ENCODE measurements around the gene EEFSEC. TPM values are rescaled to one million over a fixed set of nuclear protein-coding genes. Genes with fewer than 3 reads are reported as not detected.

The EEFSEC gene
- total RNA-seq, 1 experiment from 2014 or later, result 9.5 TPM

- H3K4me1 Mint-ChIP-seq, result peaks cover 11 to 22% of the 10 kb centered on the region in 2 experiments
- no peak overlapping the region for H2BK120ac ChIP-seq (ENCODE audit: low read depth, low read length, poor library complexity, severe bottlenecking)
- H3K9me3 ChIP-seq (ENCODE audit: control insufficient read depth, low read depth, low read length), result no peaks in the 10 kb centered on the region
- H4K5ac ChIP-seq (ENCODE audit: insufficient read length, low read depth, low read length), result no peak overlapping the region
- TF ChIP-seq, protein P1, sequence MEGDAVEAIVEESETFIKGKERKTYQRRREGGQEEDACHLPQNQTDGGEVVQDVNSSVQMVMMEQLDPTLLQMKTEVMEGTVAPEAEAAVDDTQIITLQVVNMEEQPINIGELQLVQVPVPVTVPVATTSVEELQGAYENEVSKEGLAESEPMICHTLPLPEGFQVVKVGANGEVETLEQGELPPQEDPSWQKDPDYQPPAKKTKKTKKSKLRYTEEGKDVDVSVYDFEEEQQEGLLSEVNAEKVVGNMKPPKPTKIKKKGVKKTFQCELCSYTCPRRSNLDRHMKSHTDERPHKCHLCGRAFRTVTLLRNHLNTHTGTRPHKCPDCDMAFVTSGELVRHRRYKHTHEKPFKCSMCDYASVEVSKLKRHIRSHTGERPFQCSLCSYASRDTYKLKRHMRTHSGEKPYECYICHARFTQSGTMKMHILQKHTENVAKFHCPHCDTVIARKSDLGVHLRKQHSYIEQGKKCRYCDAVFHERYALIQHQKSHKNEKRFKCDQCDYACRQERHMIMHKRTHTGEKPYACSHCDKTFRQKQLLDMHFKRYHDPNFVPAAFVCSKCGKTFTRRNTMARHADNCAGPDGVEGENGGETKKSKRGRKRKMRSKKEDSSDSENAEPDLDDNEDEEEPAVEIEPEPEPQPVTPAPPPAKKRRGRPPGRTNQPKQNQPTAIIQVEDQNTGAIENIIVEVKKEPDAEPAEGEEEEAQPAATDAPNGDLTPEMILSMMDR (conservative IDR thresholded peaks at IDR 0.05), result no peak
- H2BK5ac ChIP-seq (ENCODE audit: insufficient read length, low read length), result no peak overlapping the region
- H3K4me3 Mint-ChIP-seq, result no peak overlapping the region
- H3K9ac ChIP-seq (ENCODE audit: extremely low read depth, insufficient read length, low read length), result no peak overlapping the region
- H3K36me3 Mint-ChIP-seq (ENCODE audit: insufficient read depth in 1 of 3, low read depth in 3 of 3), result no peaks in the 10 kb centered on the region; a peak in 1 of 7 replicates
- H3K4me2 ChIP-seq (ENCODE audit: insufficient read depth, insufficient read length, low read length), result no peak overlapping the region
- no peak overlapping the region for H3T11ph ChIP-seq (ENCODE audit: low read length)
- H3K9me3 Mint-ChIP-seq, result no peaks in the 10 kb centered on the region
- no peak overlapping the region for H2BK12ac ChIP-seq (ENCODE audit: insufficient read length, low read depth, low read length)
- no peaks in the 10 kb centered on the region for H3K79me1 ChIP-seq (ENCODE audit: insufficient read depth, low read depth, low read length, poor library complexity, severe bottlenecking)
- H2AFZ ChIP-seq (ENCODE audit: low read length), result no peak overlapping the region
- no peak overlapping the region for H3K18ac ChIP-seq (ENCODE audit: insufficient read length, low read depth, low read length)
- H3K4me1 ChIP-seq (ENCODE audit: insufficient read depth, low read length), result no peaks in the 10 kb centered on the region; the same call in 1 of the 2 replicates
- no peaks in the 10 kb centered on the region for H3K23me2 ChIP-seq (ENCODE audit: insufficient read length, low read depth, low read length, poor library complexity, severe bottlenecking)
- H2AK5ac ChIP-seq (ENCODE audit: insufficient read length, low read length), result no peak overlapping the region
- H2BK15ac ChIP-seq (ENCODE audit: low read depth, low read length), result no peak overlapping the region
- no peak overlapping the region; the same call in 1 of the 2 replicates for H3K14ac ChIP-seq (ENCODE audit: insufficient read depth, low read length)
- peak overlapping the region in 1 of 3 experiments; percentile 25; a peak in 2 of 7 replicates for H3K27ac Mint-ChIP-seq
- H3K27me3 Mint-ChIP-seq (ENCODE audit: low read depth), result no peaks in the 10 kb centered on the region
- H4K20me1 ChIP-seq (ENCODE audit: control insufficient read depth, insufficient read depth, insufficient read length), result peaks cover 2% of the 10 kb centered on the region
- no peaks in the 10 kb centered on the region for H3K79me2 ChIP-seq (ENCODE audit: insufficient read depth, low read length)
- no peak overlapping the region for H2BK20ac ChIP-seq (ENCODE audit: low read depth, low read length, poor library complexity, severe bottlenecking)
- no peak overlapping the region for H3K23ac ChIP-seq (ENCODE audit: insufficient read length, low read depth, low read length)
- no peaks in the 10 kb centered on the region for H3K27me3 ChIP-seq (ENCODE audit: insufficient read depth, low read length)
- no peak overlapping the region for H3K27ac ChIP-seq (ENCODE audit: insufficient read length, low read depth, low read length)
- no peak overlapping the region for H3K4ac ChIP-seq (ENCODE audit: low read depth, low read length)
- no peak overlapping the region for H3K56ac ChIP-seq (ENCODE audit: insufficient read length, low read depth, low read length)
- DNase-seq, result no peak
- H4K8ac ChIP-seq (replicated peaks; ENCODE audit: insufficient read length, low read depth, low read length), result no peak overlapping the region
- no CpG with 5 or more reads among the region's 14 CpGs for WGBS (ENCODE audit: extremely low coverage, insufficient read length, low lambda C conversion rate)
- H4K91ac ChIP-seq (ENCODE audit: insufficient read length, low read depth, low read length), result no peak overlapping the region
Measured at GRCh38 chr3:128336337-128337156, 183.3 kb downstream of the EEFSEC start.
